IMR-90 (cell line): ENCODE measurements around the gene RNF212B. TPM values are rescaled to one million over a fixed set of nuclear protein-coding genes. Genes with fewer than 3 reads are reported as not detected.

Source experiments
- ATAC-seq: fragments of 200-7000 bp; cut with Tn5 transposase; 2 replicates; pipeline ENCODE4 v1.9.1; 2020; ENCODE audit warnings: low read depth, mild to moderate bottlenecking, moderate library complexity
- BruUV-seq: library from RNA; stranded (reverse); fragments of 400-500 nt; replicated peaks from 2 replicates; lab custom pipeline; 2021; lab: Mats Ljungman, UMichigan
- CTCF ChIA-PET: fragments of 300-600 bp; formaldehyde crosslinking; extraction: SDS; loops from one replicate; lab custom pipeline; 2021; ENCODE audit warnings: antibody characterized with exemption; lab: Yijun Ruan, JAX
- POLR2A ChIA-PET: fragments of 300-600 bp; sonication (Branson Sonifier 250); formaldehyde crosslinking; loops from one replicate; lab custom pipeline; 2022; ENCODE audit warnings: antibody characterized with exemption; ENCODE audit not compliant: unreplicated experiment; lab: Charles Lee
- DNase-seq: peaks from one replicate; pipeline ENCODE4 v3.0.0; 2013
- H2AFZ ChIP-seq: replicated peaks from 2 replicates; pipeline ENCODE3; 2013; ENCODE audit warnings: low read length, mild to moderate bottlenecking; ENCODE audit not compliant: poor library complexity
- H2AK5ac ChIP-seq: 2 replicates; pipeline ENCODE4 v1.6.1; 2013; ENCODE audit warnings: low read depth, low read length, inconsistent platforms
- H2AK9ac ChIP-seq: replicated peaks from 2 replicates; pipeline ENCODE3; 2013; ENCODE audit warnings: mild to moderate bottlenecking, low read depth, low read length, moderate library complexity; ENCODE audit not compliant: poor library complexity
- H2BK120ac ChIP-seq: 2 replicates; pipeline ENCODE4 v1.6.1; 2013; ENCODE audit warnings: low read depth, low read length, inconsistent platforms
- H2BK15ac ChIP-seq: 3 replicates; pipeline ENCODE4 v1.6.1; 2013; ENCODE audit warnings: low read depth, low read length, inconsistent platforms
- H2BK20ac ChIP-seq: 2 replicates; pipeline ENCODE4 v1.6.1; 2013; ENCODE audit warnings: low read depth, mild to moderate bottlenecking, inconsistent platforms, low read length, moderate library complexity
- H2BK5ac ChIP-seq: 2 replicates; pipeline ENCODE4 v1.6.1; 2013; ENCODE audit warnings: mild to moderate bottlenecking, low read depth, low read length, inconsistent platforms; ENCODE audit not compliant: poor library complexity, severe bottlenecking
- H3K14ac ChIP-seq: replicated peaks from 2 replicates; pipeline ENCODE4 v1.6.1; 2013; ENCODE audit warnings: low read depth, low read length, inconsistent platforms
- H3K18ac ChIP-seq: 2 replicates; pipeline ENCODE4 v1.6.1; 2013; ENCODE audit warnings: low read depth, low read length, control low read depth
- H3K23ac ChIP-seq: 2 replicates; pipeline ENCODE4 v1.6.1; 2013; ENCODE audit warnings: low read depth, low read length, inconsistent platforms
- H3K27ac ChIP-seq: 2 replicates; pipeline ENCODE4 v1.5.1; 2013; ENCODE audit warnings: mild to moderate bottlenecking, control low read depth, low read length; ENCODE audit not compliant: insufficient read depth
- H3K27me3 ChIP-seq: 2 replicates; pipeline ENCODE4 v1.6.1; 2013; ENCODE audit warnings: low read length; ENCODE audit not compliant: control insufficient read depth, insufficient read depth
- H3K36me3 ChIP-seq: 2 replicates; pipeline ENCODE4 v1.6.1; 2013; ENCODE audit warnings: low read length, mixed read lengths; ENCODE audit not compliant: control insufficient read depth, insufficient read depth
- H3K4ac ChIP-seq: 2 replicates; pipeline ENCODE4 v1.6.1; 2013; ENCODE audit warnings: low read depth, low read length, inconsistent platforms
- H3K4me1 ChIP-seq: 2 replicates; pipeline ENCODE4 v1.6.1; 2013; ENCODE audit warnings: low read length, mixed read lengths; ENCODE audit not compliant: control insufficient read depth, insufficient read depth
- H3K4me2 ChIP-seq: 2 replicates; pipeline ENCODE4 v1.6.1; 2013; ENCODE audit warnings: low read depth, mild to moderate bottlenecking, control low read depth, low read length, moderate library complexity
- H3K4me3 ChIP-seq: 2 replicates; pipeline ENCODE4 v1.5.1; 2013; ENCODE audit warnings: low read depth, mild to moderate bottlenecking, control low read depth, low read length, moderate library complexity; ENCODE audit not compliant: insufficient read depth
- H3K56ac ChIP-seq: 2 replicates; pipeline ENCODE4 v1.6.1; 2013; ENCODE audit warnings: low read length, inconsistent platforms; ENCODE audit not compliant: insufficient read depth; ENCODE audit errors: extremely low read depth
- H3K79me1 ChIP-seq, 2 experiments: 2 replicates each; pipeline ENCODE4 v1.6.1; 2013; ENCODE audit warnings: low read length in 2 of 2, inconsistent platforms in 1 of 2, low read depth in 1 of 2
- H3K9ac ChIP-seq: 2 replicates; pipeline ENCODE4 v1.6.1; 2013; ENCODE audit warnings: low read depth, low read length, control low read depth
- H3K9me1 ChIP-seq: 2 replicates; pipeline ENCODE4 v1.6.1; 2013; ENCODE audit warnings: low read length, inconsistent platforms; ENCODE audit not compliant: insufficient read depth
- H3K9me3 ChIP-seq: 2 replicates; pipeline ENCODE4 v1.6.1; 2013; ENCODE audit warnings: low read length; ENCODE audit not compliant: control insufficient read depth, insufficient read depth
- H4K20me1 ChIP-seq: 2 replicates; pipeline ENCODE4 v1.6.1; 2013; ENCODE audit warnings: low read length, inconsistent platforms; ENCODE audit not compliant: insufficient read depth
- H4K5ac ChIP-seq: 2 replicates; pipeline ENCODE4 v1.6.1; 2013; ENCODE audit warnings: mild to moderate bottlenecking, low read depth, low read length, control low read depth
- H4K8ac ChIP-seq, 2 experiments: 2 replicates each; pipeline ENCODE4 v1.6.1; 2013; ENCODE audit warnings: low read depth in 2 of 2, low read length in 2 of 2, control low read depth in 1 of 2, inconsistent platforms in 1 of 2
- H4K91ac ChIP-seq: 2 replicates; pipeline ENCODE4 v1.6.1; 2013; ENCODE audit warnings: low read depth, low read length, inconsistent platforms; ENCODE audit not compliant: insufficient read depth
- BHLHE40 ChIP-seq: fragments of 150-350 bp; IDR thresholded peaks from 2 replicates; pipeline ENCODE4 v1.6.1; 2016; ENCODE audit warnings: mild to moderate bottlenecking, low read depth, low read length
- CEBPB ChIP-seq: IDR thresholded peaks from 2 replicates; pipeline ENCODE4 v1.6.1; 2012; ENCODE audit warnings: low read depth, low read length, improper control_type of control experiment
- CHD1 ChIP-seq: IDR thresholded peaks from 2 replicates; pipeline ENCODE4 v1.6.1; 2012; ENCODE audit warnings: low read depth, low read length, improper control_type of control experiment
- ELK1 ChIP-seq: fragments of 150-350 bp; IDR thresholded peaks from 2 replicates; pipeline ENCODE4 v1.6.1; 2016; ENCODE audit warnings: low read depth, mild to moderate bottlenecking, low read length, moderate library complexity, borderline replicate concordance
- FOS ChIP-seq: fragments of 150-350 bp; IDR thresholded peaks from 2 replicates; pipeline ENCODE4 v1.6.1; 2016; ENCODE audit warnings: low read depth, low read length
- MAFK ChIP-seq: IDR thresholded peaks from 2 replicates; pipeline ENCODE4 v1.6.1; 2012; ENCODE audit warnings: low read depth, low read length, improper control_type of control experiment
- MAZ ChIP-seq: IDR thresholded peaks from 2 replicates; pipeline ENCODE4 v1.6.1; 2012; ENCODE audit warnings: low read depth, mild to moderate bottlenecking, low read length, improper control_type of control experiment, moderate library complexity, borderline replicate concordance
- MXI1 ChIP-seq: IDR thresholded peaks from 2 replicates; pipeline ENCODE4 v1.6.1; 2012; ENCODE audit warnings: low read depth, mild to moderate bottlenecking, low read length, moderate library complexity, borderline replicate concordance
- NFE2L2 ChIP-seq: fragments of 150-350 bp; IDR thresholded peaks from 2 replicates; pipeline ENCODE4 v1.6.1; 2016; ENCODE audit warnings: low read depth, mild to moderate bottlenecking, low read length
- POLR2A ChIP-seq: IDR thresholded peaks from 2 replicates; pipeline ENCODE4 v1.6.1; 2012; ENCODE audit warnings: mild to moderate bottlenecking, low read depth, low read length
- RCOR1 ChIP-seq: IDR thresholded peaks from 2 replicates; pipeline ENCODE4 v1.6.1; 2012; ENCODE audit warnings: mild to moderate bottlenecking, low read length, improper control_type of control experiment; ENCODE audit not compliant: insufficient replicate concordance
- RFX5 ChIP-seq: IDR thresholded peaks from 2 replicates; pipeline ENCODE4 v1.8.0; 2012; ENCODE audit warnings: low read depth, mild to moderate bottlenecking, low read length, moderate library complexity
- SMC3 ChIP-seq: fragments of 150-350 bp; IDR thresholded peaks from 2 replicates; pipeline ENCODE4 v1.6.1; 2016; ENCODE audit warnings: low read depth, mild to moderate bottlenecking, antibody characterized with exemption, low read length, moderate library complexity
- USF2 ChIP-seq: fragments of 150-350 bp; IDR thresholded peaks from 2 replicates; pipeline ENCODE4 v1.6.1; 2017; ENCODE audit warnings: mild to moderate bottlenecking, antibody characterized with exemption, low read length, low read depth
- WGBS, 2 experiments: methylation state at CpG; one replicate each; pipeline versions ENCODE4 v1.1.5 to v1.1.7; 2013; ENCODE audit warnings: missing lambda C conversion rate in 2 of 2; ENCODE audit not compliant: insufficient read length in 1 of 2; ENCODE audit errors: extremely low coverage in 2 of 2; 5-methylcytosine and 5-hydroxymethylcytosine counted together
- dilution Hi-C: fragments of 300-500 bp; cut with HindIII; formaldehyde crosslinking; loops from one replicate; pipeline ENCODE4 v1.14.3; 2018; ENCODE audit warnings: low sequenced_read_pairs; ENCODE audit not compliant: unreplicated experiment
- in situ Hi-C: fragments of 300-500 bp; cut with MboI; formaldehyde crosslinking; loops from 3 replicates; pipeline ENCODE4 v1.14.3; 2019; ENCODE audit warnings: low sequenced_read_pairs, inconsistent platforms, mixed read lengths
- intact Hi-C: fragments of 100-400 bp; cut with micrococcal nuclease; formaldehyde crosslinking; loops from 2 replicates; pipeline ENCODE4 v1.10.0; 2022
- polyA plus RNA-seq, 3 experiments: library from polyadenylated mRNA; depleted of rRNA; stranded (reverse); fragments of >200 nt; gene quantifications; 2 replicates each; pipeline ENCODE4 v1.2.3, GENCODE V29; 2012; ENCODE audit warnings: low replicate concordance in 1 of 3
- total RNA-seq: library from RNA; depleted of rRNA; stranded (reverse); fragments of >200 nt; gene quantifications from 2 replicates; pipeline ENCODE4 v1.2.3, GENCODE V29; 2012
- TF ChIP-seq, protein P1 (sequence below): conservative IDR thresholded peaks from 2 replicates; pipeline ENCODE4 v1.5.1; 2012; ENCODE audit warnings: mild to moderate bottlenecking, low read depth, low read length, improper control_type of control experiment

Gene RNF212B
- total and polyA plus RNA-seq, 2 of the 4 experiments (the other 2 are of a cell fraction) = not detected

DNA sequence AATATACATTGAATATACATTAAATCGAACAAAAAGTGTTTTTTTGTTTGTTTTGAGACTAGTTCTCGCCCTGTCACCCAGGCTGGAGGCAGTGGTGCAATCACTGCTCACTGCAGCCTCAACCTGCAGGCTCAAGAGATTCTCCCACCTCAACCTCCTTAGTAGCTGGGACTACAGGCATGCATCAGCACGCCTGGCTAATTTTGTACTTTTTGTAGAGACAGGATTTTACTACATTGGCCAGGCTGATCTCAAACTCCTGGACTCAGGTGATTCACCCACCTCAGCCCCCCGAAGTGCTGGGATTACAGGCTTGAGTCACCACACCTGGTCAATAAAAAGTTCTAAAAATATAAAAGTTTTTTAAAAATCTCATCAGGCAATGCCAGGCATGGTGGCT is 10.2 kb upstream of the RNF212B start:
- H3K4ac ChIP-seq = no peak overlapping the region
- no peak overlapping the region for H3K18ac ChIP-seq
- H3K9ac ChIP-seq = no peak overlapping the region
- H3K27ac ChIP-seq = no peak overlapping the region
- no peak overlapping the region for H3K4me2 ChIP-seq
- no peak overlapping the region for H2BK120ac ChIP-seq
- no peak overlapping the region for H2BK5ac ChIP-seq
- no peak for ATAC-seq
- no TSS peak for BruUV-seq
- no peak overlapping the region for H3K14ac ChIP-seq
- dilution Hi-C loops (no loop called here), in situ Hi-C loops (no loop called here), intact Hi-C loops (no loop called here)
- no peaks in the 10 kb centered on the region; the same call in 1 of the 2 replicates for H3K27me3 ChIP-seq
- H3K4me1 ChIP-seq = no peaks in the 10 kb centered on the region
- H2BK20ac ChIP-seq = no peak overlapping the region
- no peak overlapping the region for H4K8ac ChIP-seq
- no peak overlapping the region for H3K4me3 ChIP-seq
- H4K20me1 ChIP-seq = no peaks in the 10 kb centered on the region
- no peaks in the 10 kb centered on the region for H3K9me1 ChIP-seq
- WGBS, 2 experiments = no CpG with 5 or more reads among the region's 4 CpGs
- H4K5ac ChIP-seq = no peak overlapping the region
- no peak overlapping the region for H2AK5ac ChIP-seq
- no peak overlapping the region for H3K23ac ChIP-seq
- POLR2A ChIA-PET = no interaction called here
- TF ChIP-seq ELK1 (no peak), RCOR1 (no peak), MAZ (no peak), RFX5 (no peak), CHD1 (no peak), MAFK (no peak), NFE2L2 (no peak), MXI1 (no peak), SMC3 (no peak), CEBPB (no peak), POLR2A (no peak), FOS (no peak), BHLHE40 (no peak), USF2 (no peak)
- TF ChIP-seq, protein P1, sequence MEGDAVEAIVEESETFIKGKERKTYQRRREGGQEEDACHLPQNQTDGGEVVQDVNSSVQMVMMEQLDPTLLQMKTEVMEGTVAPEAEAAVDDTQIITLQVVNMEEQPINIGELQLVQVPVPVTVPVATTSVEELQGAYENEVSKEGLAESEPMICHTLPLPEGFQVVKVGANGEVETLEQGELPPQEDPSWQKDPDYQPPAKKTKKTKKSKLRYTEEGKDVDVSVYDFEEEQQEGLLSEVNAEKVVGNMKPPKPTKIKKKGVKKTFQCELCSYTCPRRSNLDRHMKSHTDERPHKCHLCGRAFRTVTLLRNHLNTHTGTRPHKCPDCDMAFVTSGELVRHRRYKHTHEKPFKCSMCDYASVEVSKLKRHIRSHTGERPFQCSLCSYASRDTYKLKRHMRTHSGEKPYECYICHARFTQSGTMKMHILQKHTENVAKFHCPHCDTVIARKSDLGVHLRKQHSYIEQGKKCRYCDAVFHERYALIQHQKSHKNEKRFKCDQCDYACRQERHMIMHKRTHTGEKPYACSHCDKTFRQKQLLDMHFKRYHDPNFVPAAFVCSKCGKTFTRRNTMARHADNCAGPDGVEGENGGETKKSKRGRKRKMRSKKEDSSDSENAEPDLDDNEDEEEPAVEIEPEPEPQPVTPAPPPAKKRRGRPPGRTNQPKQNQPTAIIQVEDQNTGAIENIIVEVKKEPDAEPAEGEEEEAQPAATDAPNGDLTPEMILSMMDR = no peak
- DNase-seq = no peak
- H3K56ac ChIP-seq = no peak overlapping the region
- H4K91ac ChIP-seq = no peak overlapping the region
- CTCF ChIA-PET = interaction anchor here (0.7 kb wide), 1 partner anchor 361 kb away, joined by 3 read pairs; no protein-coding TSS in a partner anchor
- H2BK15ac ChIP-seq = no peak overlapping the region
- H2AFZ ChIP-seq = no peak overlapping the region
- no peaks in the 10 kb centered on the region for H3K79me1 ChIP-seq
- no peaks in the 10 kb centered on the region for H3K9me3 ChIP-seq
- H3K36me3 ChIP-seq = no peaks in the 10 kb centered on the region
- no peak overlapping the region for H2AK9ac ChIP-seq
